Natural killer cell treated with Interleukin-12 subunit alpha and Interleukin-12 subunit beta and Interleukin-15 and Interleukin-18, amount 100 ng/mL, for 72 hours (primary cell): ENCODE results near the gene STAT4. TPM values are rescaled to one million over a fixed set of nuclear protein-coding genes. Genes with fewer than 3 reads are reported as not detected.

ENCODE experiments used
- ATAC-seq, 2 donors: fragments of 150-1000 bp; cut with Tn5 transposase in 1 of 2; sonication (Bioruptor Pico), chemical (Tn5 transposase) in 1 of 2; 2 replicates each; pipeline ENCODE4 v1.10.0; 2021
- DNase-seq: peaks from one replicate; pipeline ENCODE4 v3.0.0; 2022; ENCODE audit warnings: low spot score
- H3K27ac Mint-ChIP-seq, 2 donors: 1 replicate in 1 of 2; 2 replicates in 1 of 2; pipeline ENCODE4 v1.8.0; 2022; ENCODE audit warnings: mixed read lengths in 2 of 2, mild to moderate bottlenecking in 1 of 2, moderate library complexity in 1 of 2
- H3K27me3 Mint-ChIP-seq, 2 donors: 1 replicate in 1 of 2; 2 replicates in 1 of 2; pipeline ENCODE4 v1.8.0; 2022; ENCODE audit warnings: mixed read lengths in 2 of 2
- H3K36me3 Mint-ChIP-seq: one replicate; pipeline ENCODE4 v1.8.0; 2022; ENCODE audit warnings: mixed read lengths
- H3K4me1 Mint-ChIP-seq, 2 donors: 1 replicate in 1 of 2; 2 replicates in 1 of 2; pipeline ENCODE4 v1.8.0; 2022; ENCODE audit warnings: low read depth in 2 of 2, mixed read lengths in 2 of 2, mild to moderate bottlenecking in 1 of 2
- H3K4me3 Mint-ChIP-seq: one replicate; pipeline ENCODE4 v1.8.0; 2022; ENCODE audit warnings: mixed read lengths
- H3K9me3 Mint-ChIP-seq: 2 replicates; pipeline ENCODE4 v1.8.0; 2022; ENCODE audit warnings: mixed read lengths
- total RNA-seq, 2 donors: library from RNA; stranded (reverse); gene quantifications; one replicate each; pipeline ENCODE4 v1.2.3, GENCODE V29; 2022

Gene STAT4
- total RNA-seq, 2 donors from 2014 or later, result 133 to 241 TPM

DNA sequence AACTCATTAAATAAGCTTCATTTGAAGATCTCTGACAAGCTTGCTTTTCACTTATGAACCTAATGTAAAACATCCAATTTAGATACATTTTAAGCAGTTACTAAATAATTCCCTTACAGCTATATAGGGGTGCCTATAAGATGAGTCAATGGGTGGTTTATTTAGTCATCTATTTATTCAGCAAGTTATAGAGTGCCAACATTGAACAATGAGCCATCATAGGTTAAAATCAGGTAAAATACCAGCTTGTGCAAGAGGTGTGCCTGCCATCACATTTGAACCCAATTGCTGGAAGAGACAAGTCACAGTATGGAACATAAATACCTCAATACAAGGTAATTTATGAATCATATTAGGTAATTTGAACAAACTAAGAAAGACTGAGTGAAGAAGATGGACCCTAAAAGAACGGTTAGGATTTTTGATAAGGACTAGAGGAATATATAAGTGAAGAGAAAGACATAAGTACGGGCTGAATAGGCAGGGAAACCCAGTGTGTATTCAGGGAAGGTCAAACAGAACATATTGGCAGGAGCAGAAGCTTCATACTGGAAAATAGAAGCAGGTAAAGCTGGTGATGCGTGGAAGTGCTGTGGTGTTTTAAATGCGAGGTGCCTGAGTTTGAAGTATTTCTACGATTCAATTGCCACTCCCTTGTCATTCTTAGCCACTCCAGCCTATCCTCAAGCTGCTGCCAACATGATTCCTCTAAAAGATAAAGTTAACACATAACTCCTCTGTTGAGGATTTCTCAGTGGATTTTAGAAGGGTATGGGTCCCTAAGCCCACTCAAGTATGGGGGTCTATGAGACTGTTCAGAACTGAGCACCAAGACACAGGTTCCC, 18.9 kb upstream of the STAT4 start:
- Mint-ChIP-seq H3K4me3 (peak overlapping the region; percentile 8), H3K4me1 (peaks cover 37 to 43% of the 10 kb centered on the region in 2 donors), H3K27me3 (no peaks in the 10 kb centered on the region), H3K9me3 (no peaks in the 10 kb centered on the region), H3K36me3 (peaks cover 4% of the 10 kb centered on the region), H3K27ac (peak overlapping the region; percentile 5 to 11)
- DNase-seq (no peak), ATAC-seq (no peak)

DNA sequence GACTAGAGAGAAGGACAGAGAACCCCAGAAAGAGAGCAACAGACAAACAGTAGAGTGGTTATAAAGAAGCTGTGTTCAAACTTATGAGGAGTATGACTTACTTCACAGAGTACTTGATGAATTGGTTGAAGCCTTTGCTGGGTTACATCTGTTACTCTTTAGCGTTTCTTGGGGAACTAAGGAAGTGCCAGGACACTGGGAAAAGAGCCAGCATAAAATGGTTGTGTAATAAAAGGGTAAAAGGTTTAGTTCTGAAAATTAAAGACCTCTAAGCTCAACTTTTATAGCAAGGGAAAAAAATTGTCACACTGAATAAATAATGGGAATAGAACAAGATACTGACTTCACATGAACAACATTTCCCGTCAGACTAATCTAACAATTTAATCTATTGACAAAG, 17.0 kb upstream of the STAT4 start:
- H3K9me3 Mint-ChIP-seq, result no peaks in the 10 kb centered on the region
- H3K4me3 Mint-ChIP-seq, result no peak overlapping the region
- DNase-seq, result no peak
- no peak for ATAC-seq
- no peaks in the 10 kb centered on the region for H3K27me3 Mint-ChIP-seq
- H3K36me3 Mint-ChIP-seq, result peaks cover 4% of the 10 kb centered on the region
- H3K27ac Mint-ChIP-seq, result peak overlapping the region; percentile 10 to 90
- H3K4me1 Mint-ChIP-seq, result peaks cover 27 to 36% of the 10 kb centered on the region in 2 donors

DNA sequence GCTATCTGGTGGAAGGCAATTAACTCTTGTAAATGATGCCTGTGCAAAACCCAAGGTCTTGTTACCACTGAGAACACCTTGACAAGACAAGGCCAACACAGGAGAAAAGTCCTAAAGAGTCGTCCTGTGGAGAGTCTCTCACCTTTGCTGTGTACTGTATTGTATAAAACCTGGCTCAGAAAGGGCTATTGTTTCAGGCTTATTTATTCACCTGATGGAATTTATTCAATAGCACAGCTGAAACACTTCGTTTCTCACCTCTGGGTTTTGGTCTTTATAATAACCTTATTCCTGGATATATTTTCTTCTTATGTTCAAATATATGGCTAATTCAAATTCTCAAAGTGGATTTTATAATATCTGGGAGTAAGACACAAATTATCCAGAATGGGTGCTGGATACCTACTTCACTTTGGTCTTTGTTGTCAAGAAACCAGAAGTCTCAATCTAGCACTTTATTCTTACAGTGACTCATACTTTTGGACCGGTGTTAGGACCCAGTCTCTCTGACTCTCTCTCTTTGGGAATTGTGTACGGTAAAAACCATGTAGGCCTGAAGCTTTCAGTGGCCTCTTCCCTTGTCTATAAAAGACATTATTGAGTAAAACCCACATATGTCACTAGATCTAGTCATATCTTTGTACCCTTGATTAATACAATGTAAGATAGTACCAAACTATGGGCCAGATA, 16.1 kb upstream of the STAT4 start:
- no peaks in the 10 kb centered on the region for H3K9me3 Mint-ChIP-seq
- DNase-seq (no peak), ATAC-seq (no peak)
- no peaks in the 10 kb centered on the region for H3K27me3 Mint-ChIP-seq
- H3K36me3 Mint-ChIP-seq, result peaks cover 4% of the 10 kb centered on the region
- peaks cover 27 to 34% of the 10 kb centered on the region in 2 donors for H3K4me1 Mint-ChIP-seq
- no peak overlapping the region for H3K4me3 Mint-ChIP-seq
- peak overlapping the region; percentile 10 to 90 for H3K27ac Mint-ChIP-seq

DNA sequence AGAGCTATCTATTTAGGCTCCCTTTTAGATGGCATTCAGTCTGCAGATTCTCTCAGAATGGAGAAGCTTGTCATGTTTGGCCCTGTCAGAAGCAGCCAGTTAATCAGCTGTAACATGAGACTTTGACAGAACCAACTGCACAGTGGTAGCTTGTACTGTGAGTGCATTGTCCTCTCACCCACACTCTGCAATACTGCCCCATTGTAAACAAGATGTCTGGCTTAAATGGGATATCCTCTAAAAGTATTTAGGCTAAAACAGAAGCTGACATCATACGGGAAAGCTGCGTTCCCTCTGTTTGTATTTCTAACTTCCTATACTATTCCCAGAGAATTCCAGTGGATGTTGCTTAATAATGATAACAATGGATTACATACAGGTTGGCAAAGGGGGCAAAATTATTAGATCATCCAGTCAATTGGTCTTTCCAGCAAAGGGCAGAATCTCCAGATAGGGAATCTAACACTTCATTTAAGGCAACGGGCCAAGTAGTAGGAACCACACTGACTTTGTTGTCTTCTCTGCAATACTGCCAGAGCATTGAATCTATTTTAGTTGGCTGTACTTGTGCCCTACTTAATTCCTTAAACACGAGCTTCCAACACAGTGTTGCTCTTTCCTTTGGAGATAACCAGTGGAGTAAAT, 15.4 kb upstream of the STAT4 start:
- no peak for DNase-seq
- Mint-ChIP-seq H3K27ac (peak overlapping the region in 1 of 2 donors; percentile 92), H3K36me3 (peaks cover 4% of the 10 kb centered on the region), H3K9me3 (no peaks in the 10 kb centered on the region), H3K4me3 (no peak overlapping the region), H3K27me3 (no peaks in the 10 kb centered on the region), H3K4me1 (peaks cover 27 to 33% of the 10 kb centered on the region in 2 donors)
- no peak for ATAC-seq

DNA sequence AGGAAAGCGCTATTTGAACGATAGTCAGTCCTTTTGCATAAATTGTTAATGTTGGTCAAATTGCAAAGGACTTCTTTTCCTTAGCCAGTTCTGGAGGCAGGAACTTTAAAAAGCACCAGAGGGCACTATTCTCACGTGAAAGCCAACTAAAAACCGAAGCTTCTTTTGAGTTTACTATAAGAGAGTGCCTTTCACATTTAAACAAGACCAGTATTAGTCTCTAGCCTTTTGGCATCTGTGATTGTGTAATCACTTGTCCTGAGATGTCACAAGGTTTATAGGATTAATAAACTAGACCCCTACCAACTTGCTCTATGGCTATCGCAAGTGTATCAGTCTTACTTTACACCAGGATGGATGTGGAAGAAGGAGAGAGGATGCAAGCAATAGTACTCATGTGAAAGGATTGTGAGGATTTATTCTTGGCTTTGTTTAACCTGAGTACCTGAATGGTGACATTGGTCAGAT, 14.4 kb upstream of the STAT4 start:
- ATAC-seq (peak; percentile 74 to 87), DNase-seq (no peak)
- Mint-ChIP-seq H3K27me3 (no peaks in the 10 kb centered on the region), H3K36me3 (peaks cover 4% of the 10 kb centered on the region), H3K4me1 (peaks cover 23 to 30% of the 10 kb centered on the region in 2 donors), H3K9me3 (no peaks in the 10 kb centered on the region), H3K27ac (peak overlapping the region; percentile 47 to 92), H3K4me3 (no peak overlapping the region)

DNA sequence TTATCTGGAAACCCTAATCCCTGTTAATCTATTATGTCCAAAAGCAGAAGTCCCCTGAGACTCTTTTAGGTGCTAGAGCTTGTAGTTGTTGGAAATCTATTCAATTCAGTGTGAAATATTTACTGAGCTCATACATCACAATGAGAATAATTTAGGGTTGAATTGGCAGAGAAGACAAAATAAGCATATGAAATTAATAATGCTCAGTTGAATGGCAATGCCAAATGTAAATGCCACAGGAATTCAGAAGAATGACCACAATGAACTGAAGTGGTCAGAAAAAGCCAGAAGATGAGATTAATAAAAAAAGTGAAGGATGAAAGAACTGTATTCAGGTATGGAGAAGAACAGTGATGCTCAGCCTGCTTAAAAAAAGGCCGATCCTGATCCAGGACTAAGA, 8.0 kb upstream of the STAT4 start:
- ATAC-seq, result no peak
- peaks cover 26 to 34% of the 10 kb centered on the region in 2 donors for H3K4me1 Mint-ChIP-seq
- H3K36me3 Mint-ChIP-seq, result no peaks in the 10 kb centered on the region
- peak overlapping the region in 1 of 2 donors; percentile 6 for H3K27ac Mint-ChIP-seq
- H3K27me3 Mint-ChIP-seq, result no peaks in the 10 kb centered on the region
- H3K4me3 Mint-ChIP-seq, result no peak overlapping the region
- no peaks in the 10 kb centered on the region for H3K9me3 Mint-ChIP-seq
- DNase-seq, result no peak

DNA sequence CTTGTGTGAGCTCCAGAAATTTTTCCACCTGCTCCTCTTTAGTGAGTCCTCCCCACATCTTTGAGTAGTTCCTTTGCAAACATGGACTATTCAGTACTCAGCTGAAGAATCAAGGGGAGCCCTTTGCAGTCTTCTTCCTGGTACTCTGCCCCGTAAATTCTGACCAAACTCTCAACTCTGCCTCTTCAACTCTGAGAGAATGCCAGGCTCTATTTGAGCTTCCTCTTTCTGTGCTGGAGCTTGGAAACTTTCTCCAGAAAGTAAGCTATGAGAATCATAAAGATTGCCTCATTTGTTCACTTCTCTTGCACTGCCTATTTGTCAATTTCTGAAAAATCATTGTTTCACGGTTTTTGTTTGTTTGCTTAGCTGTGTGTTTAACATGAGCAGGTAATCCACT, 7.4 kb upstream of the STAT4 start:
- DNase-seq (no peak), ATAC-seq (no peak)
- H3K27ac Mint-ChIP-seq, result peak overlapping the region in 1 of 2 donors; percentile 6
- H3K4me3 Mint-ChIP-seq, result no peak overlapping the region
- H3K4me1 Mint-ChIP-seq, result peaks cover 27 to 33% of the 10 kb centered on the region in 2 donors
- H3K27me3 Mint-ChIP-seq, result no peaks in the 10 kb centered on the region
- H3K36me3 Mint-ChIP-seq, result no peaks in the 10 kb centered on the region
- H3K9me3 Mint-ChIP-seq, result no peaks in the 10 kb centered on the region

DNA sequence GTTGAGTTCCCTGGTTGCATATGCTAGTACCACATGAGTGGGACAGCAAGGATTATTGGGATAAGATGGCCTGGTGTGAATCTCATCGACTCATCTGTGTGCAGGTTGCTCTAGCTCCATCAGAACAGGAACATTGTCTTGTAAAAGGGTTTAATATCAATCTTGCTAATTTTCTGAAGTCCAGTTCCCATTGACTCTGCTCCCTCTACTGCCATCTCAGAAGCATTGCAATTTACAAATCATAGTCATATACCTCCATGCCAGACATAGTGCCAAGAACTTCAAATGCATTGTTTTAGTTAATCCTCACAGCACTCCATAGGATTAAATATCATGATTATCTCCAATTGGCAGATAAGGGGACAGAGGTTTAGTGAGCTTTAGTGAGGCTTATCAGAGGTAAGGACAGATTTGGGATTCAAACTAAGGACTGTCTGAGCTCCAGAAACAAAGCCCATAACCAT, 4.8 kb upstream of the STAT4 start:
- ATAC-seq, result no peak
- Mint-ChIP-seq H3K4me3 (no peak overlapping the region), H3K9me3 (no peaks in the 10 kb centered on the region), H3K27me3 (no peaks in the 10 kb centered on the region), H3K27ac (peak overlapping the region; percentile 45 to 86), H3K4me1 (peaks cover 51 to 52% of the 10 kb centered on the region in 2 donors), H3K36me3 (no peaks in the 10 kb centered on the region)
- peak; percentile 72 for DNase-seq

DNA sequence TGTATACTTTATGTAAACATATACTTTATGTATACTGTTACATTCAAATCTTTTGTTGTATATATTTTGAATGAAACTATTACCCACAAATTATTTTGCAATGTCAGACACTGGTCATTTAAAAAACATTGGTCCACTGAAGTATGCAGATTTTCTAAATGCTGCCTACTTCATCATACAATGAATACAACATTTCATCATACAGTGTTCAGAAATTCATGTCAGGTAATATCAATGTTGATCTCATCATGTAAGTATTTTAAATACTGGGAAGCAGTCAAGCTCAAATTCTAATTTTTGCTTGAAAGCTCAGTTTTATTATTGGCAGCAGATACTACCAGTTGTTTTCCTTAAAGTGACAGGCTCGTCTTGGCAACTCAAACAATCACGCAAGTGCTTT, 2.9 kb upstream of the STAT4 start:
- Mint-ChIP-seq H3K36me3 (peaks cover 4% of the 10 kb centered on the region), H3K27me3 (no peaks in the 10 kb centered on the region), H3K4me3 (peak overlapping the region; percentile 87), H3K4me1 (peaks cover 44 to 53% of the 10 kb centered on the region in 2 donors), H3K27ac (peak overlapping the region; percentile 88 to 89), H3K9me3 (no peaks in the 10 kb centered on the region)
- DNase-seq (no peak), ATAC-seq (no peak)

DNA sequence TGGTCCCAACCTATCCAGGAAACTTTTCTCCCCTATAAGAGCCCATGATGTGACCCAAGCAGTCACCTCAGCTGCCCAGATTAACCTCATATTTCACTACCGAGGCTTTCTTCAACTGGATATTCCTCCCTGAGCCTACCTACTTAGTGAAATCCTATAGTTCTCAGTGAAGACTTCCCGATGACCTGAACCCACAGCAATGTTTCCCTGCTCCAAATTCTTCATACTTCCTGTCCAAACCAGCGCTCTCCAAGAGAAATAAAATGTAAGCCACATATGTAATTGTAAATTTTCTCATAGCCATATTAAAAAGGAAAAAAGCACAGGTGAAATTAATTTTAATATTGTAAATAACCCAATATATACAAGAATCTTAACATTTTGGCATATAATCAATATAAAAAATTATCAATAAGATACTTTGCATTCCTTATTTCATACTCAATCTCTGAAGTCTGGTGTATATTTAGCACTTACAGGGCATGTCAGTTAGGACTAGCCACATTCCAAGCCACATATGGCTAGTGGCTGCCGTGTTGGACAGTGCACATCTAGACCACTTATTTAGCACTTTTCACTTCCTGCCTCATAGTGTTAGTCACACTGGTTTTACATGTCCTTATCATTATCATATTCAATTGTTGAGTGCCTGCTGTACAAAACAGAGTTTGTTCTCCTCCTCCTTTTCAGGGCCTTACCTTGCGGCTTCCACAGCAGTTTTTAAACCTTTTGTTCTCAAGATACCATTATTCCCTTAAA, 1.9 kb upstream of the STAT4 start:
- peaks cover 47 to 64% of the 10 kb centered on the region in 2 donors for H3K4me1 Mint-ChIP-seq
- DNase-seq (peak; percentile 71), ATAC-seq (peak; percentile 60 to 68)
- H3K4me3 Mint-ChIP-seq, result peak overlapping the region; percentile 87
- peaks cover 11% of the 10 kb centered on the region for H3K36me3 Mint-ChIP-seq
- no peaks in the 10 kb centered on the region for H3K27me3 Mint-ChIP-seq
- peak overlapping the region; percentile 88 to 89 for H3K27ac Mint-ChIP-seq
- no peaks in the 10 kb centered on the region for H3K9me3 Mint-ChIP-seq

DNA sequence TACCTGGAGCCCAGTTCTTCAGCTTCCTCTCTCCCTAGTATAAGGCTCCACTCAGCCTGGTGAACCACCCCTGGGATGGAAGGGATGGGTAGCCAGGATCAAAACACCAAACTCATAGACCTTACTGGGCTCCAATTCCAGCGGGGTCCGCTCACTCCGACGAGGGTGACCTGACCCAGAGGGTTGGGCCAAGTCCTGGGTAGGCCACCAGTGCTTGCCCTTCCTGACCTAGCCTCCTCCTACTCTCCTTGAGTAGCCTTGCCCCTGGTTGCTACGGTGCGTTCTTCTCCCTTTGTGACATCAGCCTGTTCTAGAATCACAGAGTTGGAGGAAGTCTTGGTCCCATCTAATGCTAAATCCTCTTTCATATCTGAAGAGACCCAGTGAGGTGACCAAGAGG, 537 bp upstream of the STAT4 start:
- Mint-ChIP-seq H3K9me3 (no peaks in the 10 kb centered on the region), H3K27me3 (no peaks in the 10 kb centered on the region), H3K36me3 (peaks cover 23% of the 10 kb centered on the region), H3K4me1 (peaks cover 55 to 77% of the 10 kb centered on the region in 2 donors), H3K4me3 (peak overlapping the region; percentile 87), H3K27ac (peak overlapping the region; percentile 88 to 89)
- ATAC-seq (peak in 1 of 2 donors; percentile 6), DNase-seq (no peak)

DNA sequence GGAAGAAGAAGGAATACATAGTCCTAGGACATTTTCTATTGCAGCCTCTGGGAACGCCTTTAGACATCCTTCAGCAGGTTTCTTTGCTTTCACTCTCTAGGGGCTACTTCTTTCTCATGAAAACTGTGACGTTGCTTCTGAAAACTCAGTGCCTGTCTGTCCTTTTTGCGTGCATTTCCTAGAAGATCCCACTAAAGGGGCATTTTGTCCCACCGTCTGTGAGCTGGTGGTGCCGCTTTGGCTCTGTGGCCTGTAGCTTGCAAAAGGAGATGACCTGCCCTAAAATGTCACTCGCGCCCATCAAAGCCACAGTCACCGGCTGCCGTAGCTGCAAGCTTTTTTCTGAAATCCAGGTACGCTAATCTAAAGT, 579 bp downstream of the STAT4 start:
- no peaks in the 10 kb centered on the region for H3K27me3 Mint-ChIP-seq
- peak; percentile 22 to 52 for ATAC-seq
- H3K4me1 Mint-ChIP-seq, result peaks cover 54 to 80% of the 10 kb centered on the region in 2 donors
- H3K36me3 Mint-ChIP-seq, result peaks cover 31% of the 10 kb centered on the region
- peak overlapping the region; percentile 87 for H3K4me3 Mint-ChIP-seq
- no peaks in the 10 kb centered on the region for H3K9me3 Mint-ChIP-seq
- DNase-seq, result peak; percentile 71
- H3K27ac Mint-ChIP-seq, result peak overlapping the region; percentile 88 to 89

DNA sequence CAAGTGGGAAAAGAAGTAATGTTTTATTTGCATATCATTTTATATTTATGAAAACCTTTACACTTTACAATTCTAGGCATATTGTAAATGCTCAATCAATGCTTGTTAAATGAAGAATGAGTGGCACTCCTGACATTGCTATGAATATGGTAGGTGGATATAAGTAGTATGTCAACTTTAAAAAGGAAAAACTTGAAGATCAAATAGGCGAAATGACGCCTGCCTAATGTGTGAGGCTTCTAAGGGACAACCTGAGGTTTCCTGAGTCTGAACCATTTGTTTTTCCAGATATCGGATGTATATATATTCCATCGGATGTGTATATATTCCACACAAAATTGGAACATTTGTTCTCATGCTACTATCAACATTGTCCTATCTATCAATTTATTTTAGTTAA, 1.4 kb downstream of the STAT4 start:
- peaks cover 48 to 76% of the 10 kb centered on the region in 2 donors for H3K4me1 Mint-ChIP-seq
- no peaks in the 10 kb centered on the region for H3K27me3 Mint-ChIP-seq
- peaks cover 34% of the 10 kb centered on the region for H3K36me3 Mint-ChIP-seq
- peak overlapping the region; percentile 87 for H3K4me3 Mint-ChIP-seq
- H3K9me3 Mint-ChIP-seq, result no peaks in the 10 kb centered on the region
- ATAC-seq (no peak), DNase-seq (no peak)
- H3K27ac Mint-ChIP-seq, result peak overlapping the region; percentile 88 to 89
